GM21723 (cell line): ENCODE results near the gene IL17D.
"Not testable (repeated sequence)": the region's sequence is repeated elsewhere in the genome, so short reads cannot be mapped to it uniquely, and the experiment has no call there.

Experiments
- ATAC-seq: cut with Tn5 transposase; IDR thresholded peaks from one replicate; pipeline ENCODE4 v1.9.1; 2021; ENCODE audit warnings: mild to moderate bottlenecking, moderate library complexity; ENCODE audit not compliant: unreplicated experiment

The IL17D gene

GRCh38 chr13:20702915-20703779 is at the start of gene IL17D:
TSS of gene IL17D (plus strand) at chr13:20703699. CDS start at chr13:20704002, 303 bp downstream.
- ATAC-seq = peak; percentile 44

- no peak for ATAC-seq
Measured at GRCh38 chr13:20654156-20654555, 49.3 kb upstream of the IL17D start.

- no peak for ATAC-seq
Measured at GRCh38 chr13:20658451-20659040, 45.0 kb upstream of the IL17D start.

- no peak for ATAC-seq
Measured at GRCh38 chr13:20664351-20664750, 39.1 kb upstream of the IL17D start.

- ATAC-seq = no peak
Measured at GRCh38 chr13:20666948-20667347, 36.6 kb upstream of the IL17D start.

GRCh38 chr13:20667857-20668437 is 35.6 kb upstream of the IL17D start:
- no peak for ATAC-seq

- ATAC-seq = no peak
Measured at GRCh38 chr13:20669162-20669561, 34.3 kb upstream of the IL17D start.

GRCh38 chr13:20671789-20672188 is 31.7 kb upstream of the IL17D start:
- no peak for ATAC-seq

- no peak for ATAC-seq
Measured at GRCh38 chr13:20672772-20673171, 30.7 kb upstream of the IL17D start.

GRCh38 chr13:20673715-20674114 is 29.8 kb upstream of the IL17D start:
- ATAC-seq = no peak

- no peak for ATAC-seq
Measured at GRCh38 chr13:20676213-20676612, 27.3 kb upstream of the IL17D start.

- ATAC-seq = not testable (repeated sequence)
Measured at GRCh38 chr13:20678606-20679005, 24.9 kb upstream of the IL17D start.

- ATAC-seq = no peak
Measured at GRCh38 chr13:20679879-20680278, 23.6 kb upstream of the IL17D start.

- no peak for ATAC-seq
Measured at GRCh38 chr13:20680416-20681080, 23.0 kb upstream of the IL17D start.

GRCh38 chr13:20681481-20681880 is 22.0 kb upstream of the IL17D start:
- ATAC-seq = not testable (repeated sequence)

- no peak for ATAC-seq
Measured at GRCh38 chr13:20682061-20682460, 21.4 kb upstream of the IL17D start.

- no peak for ATAC-seq
Measured at GRCh38 chr13:20684041-20684440, 19.5 kb upstream of the IL17D start.

- no peak for ATAC-seq
Measured at GRCh38 chr13:20684546-20684945, 19.0 kb upstream of the IL17D start.

GRCh38 chr13:20685092-20685491 is 18.4 kb upstream of the IL17D start:
- ATAC-seq = no peak

- no peak for ATAC-seq
Measured at GRCh38 chr13:20686167-20686566, 17.3 kb upstream of the IL17D start.

GRCh38 chr13:20686863-20687579 is 16.5 kb upstream of the IL17D start:
- ATAC-seq = no peak
